CD4-positive, alpha-beta T cell treated with Interferon gamma for 1 hour (primary cell): ENCODE results near the gene HYAL1.
A peak's percentile ranks its signal among the peaks of the same experiment; 100 is the strongest.

Source experiments
- DNase-seq: peaks from one replicate; pipeline ENCODE4 v3.0.0-alpha.2; 2020

HYAL1 gene

GRCh38 chr3:50256978-50257890, 46.1 kb downstream of the HYAL1 start:
- no peak for DNase-seq

GRCh38 chr3:50255251-50255615, 48.1 kb downstream of the HYAL1 start:
- DNase-seq = no peak

- peak; percentile 69 for DNase-seq
Measured at GRCh38 chr3:50254577-50255250, 48.7 kb downstream of the HYAL1 start.

- no peak for DNase-seq
Measured at GRCh38 chr3:50251220-50251619, 52.2 kb downstream of the HYAL1 start.

GRCh38 chr3:50250514-50250913, 52.9 kb downstream of the HYAL1 start:
- DNase-seq = no peak
